Activated T-helper 1 cell treated with anti-CD3 and anti-CD28 coated beads, Interleukin-2, amount 50 U/mL, for 16 hours (primary cell): ENCODE results near the gene ZNF414.

ENCODE experiments used
- DNase-seq, 2 donors: peaks; one replicate each; pipeline ENCODE4 v3.0.0-alpha.2; 2020; ENCODE audit warnings: low read depth in 1 of 2, low spot score in 1 of 2

The ZNF414 gene

DNA sequence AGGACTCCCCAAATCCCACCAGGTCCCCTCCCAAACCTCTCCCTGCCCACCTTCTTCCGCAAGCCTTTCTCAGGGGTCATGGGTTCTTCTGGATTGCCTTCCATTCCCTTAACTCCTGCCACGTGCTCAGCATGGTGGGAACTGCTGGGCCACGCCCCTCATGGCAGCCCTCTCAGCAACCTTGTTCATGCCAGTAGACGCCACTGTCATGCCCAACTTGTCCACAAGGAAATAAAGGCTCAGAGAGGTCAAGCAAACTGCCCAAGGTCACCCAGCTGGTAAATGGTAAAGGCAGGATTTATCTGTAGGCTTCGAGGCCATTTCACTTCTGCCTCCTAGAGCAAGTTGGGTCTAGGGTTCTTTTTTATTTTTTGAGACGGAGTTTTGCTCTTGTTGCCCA is 22.4 kb downstream of the ZNF414 start:
- DNase-seq = no peak

DNA sequence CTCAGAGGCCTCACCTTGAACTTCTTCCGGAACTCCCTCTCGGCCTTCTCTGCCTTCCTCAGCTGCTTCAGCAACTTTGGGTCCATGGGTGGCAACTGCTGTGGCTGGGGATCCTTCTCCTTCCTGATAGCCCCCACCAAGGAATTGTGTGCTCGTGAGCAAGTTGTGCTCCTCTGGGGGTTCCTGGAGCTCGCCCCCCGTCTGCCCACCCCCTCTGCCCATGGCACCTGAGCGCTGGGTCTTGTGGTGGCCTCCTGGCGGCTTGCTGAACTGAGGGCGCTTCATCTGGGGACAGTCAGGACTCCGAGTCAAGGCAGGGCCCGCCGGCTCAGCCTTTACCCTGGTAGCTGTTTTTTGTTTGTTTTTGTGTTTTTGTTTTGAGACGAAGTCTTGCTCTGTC is 23.1 kb downstream of the ZNF414 start:
- no peak for DNase-seq

GRCh38 chr19:8490395-8490760 is 23.6 kb downstream of the ZNF414 start:
- DNase-seq = no peak

GRCh38 chr19:8489561-8490394 is 24.2 kb downstream of the ZNF414 start:
- DNase-seq = no peak

DNA sequence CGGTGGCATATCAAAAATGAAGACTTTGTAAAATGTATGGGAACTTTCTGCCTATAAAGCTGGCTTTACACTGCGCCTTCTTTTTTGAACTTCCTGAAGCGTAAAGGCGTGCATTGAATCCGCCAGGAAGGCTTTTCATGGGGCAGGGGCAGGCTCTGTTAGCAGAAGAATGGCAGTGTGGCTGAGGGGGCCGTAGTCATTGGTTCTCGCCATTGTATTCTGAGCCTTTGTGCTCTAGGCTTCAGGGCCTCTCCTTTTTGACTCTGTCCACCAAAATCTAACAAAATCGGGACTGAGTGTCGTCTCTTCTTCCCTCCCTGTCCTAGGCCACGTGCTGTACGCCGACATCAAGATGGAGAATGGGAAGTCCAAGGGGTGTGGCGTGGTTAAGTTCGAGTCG is 25.6 kb downstream of the ZNF414 start:
- DNase-seq = no peak

DNA sequence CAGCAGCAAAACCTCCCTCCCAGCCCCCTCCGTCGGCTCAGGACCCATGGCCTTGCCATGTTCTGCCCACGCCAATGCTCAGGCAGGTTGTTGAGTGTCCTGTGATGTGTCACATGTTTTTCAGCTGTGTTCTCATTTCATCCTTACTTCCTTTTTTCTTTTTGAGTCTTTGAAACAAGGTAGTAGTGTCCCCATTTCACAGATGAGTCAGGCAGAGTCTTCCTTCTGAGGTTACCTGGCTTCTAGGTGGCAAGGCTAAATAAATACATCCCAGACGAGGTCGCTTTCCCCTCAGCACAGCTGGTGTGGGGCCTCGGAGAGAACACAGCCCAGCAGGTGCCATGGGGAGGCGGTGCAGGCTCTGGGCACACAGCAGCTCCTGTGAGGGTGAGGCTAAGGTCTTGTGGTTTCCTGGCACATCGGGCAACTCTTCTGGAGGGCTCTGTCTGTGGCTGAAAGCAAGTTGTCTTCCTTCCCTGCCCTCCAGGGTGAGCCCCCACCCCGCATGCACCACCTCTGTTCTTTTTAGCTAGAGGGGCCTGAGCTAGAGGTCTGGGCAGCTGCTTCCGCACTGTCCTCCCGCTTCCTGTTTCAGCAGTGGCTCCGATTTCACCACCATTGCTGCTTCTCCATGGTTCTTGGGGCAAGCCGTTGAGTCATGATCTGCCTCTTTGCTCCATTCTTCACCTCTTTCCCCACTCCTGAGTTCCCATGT is 26.7 kb downstream of the ZNF414 start:
- peak; percentile 21 to 36 for DNase-seq

- no peak for DNase-seq
These were observed 27.3 kb downstream of the ZNF414 start for GRCh38 chr19:8486661-8487136.

DNA sequence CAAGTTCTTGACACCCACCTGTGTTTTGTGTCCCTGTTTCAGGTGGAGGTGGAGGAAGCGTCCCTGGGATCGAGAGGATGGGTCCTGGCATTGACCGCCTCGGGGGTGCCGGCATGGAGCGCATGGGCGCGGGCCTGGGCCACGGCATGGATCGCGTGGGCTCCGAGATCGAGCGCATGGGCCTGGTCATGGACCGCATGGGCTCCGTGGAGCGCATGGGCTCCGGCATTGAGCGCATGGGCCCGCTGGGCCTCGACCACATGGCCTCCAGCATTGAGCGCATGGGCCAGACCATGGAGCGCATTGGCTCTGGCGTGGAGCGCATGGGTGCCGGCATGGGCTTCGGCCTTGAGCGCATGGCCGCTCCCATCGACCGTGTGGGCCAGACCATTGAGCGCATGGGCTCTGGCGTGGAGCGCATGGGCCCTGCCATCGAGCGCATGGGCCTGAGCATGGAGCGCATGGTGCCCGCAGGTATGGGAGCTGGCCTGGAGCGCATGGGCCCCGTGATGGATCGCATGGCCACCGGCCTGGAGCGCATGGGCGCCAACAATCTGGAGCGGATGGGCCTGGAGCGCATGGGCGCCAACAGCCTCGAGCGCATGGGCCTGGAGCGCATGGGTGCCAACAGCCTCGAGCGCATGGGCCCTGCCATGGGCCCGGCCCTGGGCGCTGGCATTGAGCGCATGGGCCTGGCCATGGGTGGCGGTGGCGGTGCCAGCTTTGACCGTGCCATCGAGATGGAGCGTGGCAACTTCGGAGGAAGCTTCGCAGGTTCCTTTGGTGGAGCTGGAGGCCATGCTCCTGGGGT is 28.2 kb downstream of the ZNF414 start:
- no peak for DNase-seq

DNA sequence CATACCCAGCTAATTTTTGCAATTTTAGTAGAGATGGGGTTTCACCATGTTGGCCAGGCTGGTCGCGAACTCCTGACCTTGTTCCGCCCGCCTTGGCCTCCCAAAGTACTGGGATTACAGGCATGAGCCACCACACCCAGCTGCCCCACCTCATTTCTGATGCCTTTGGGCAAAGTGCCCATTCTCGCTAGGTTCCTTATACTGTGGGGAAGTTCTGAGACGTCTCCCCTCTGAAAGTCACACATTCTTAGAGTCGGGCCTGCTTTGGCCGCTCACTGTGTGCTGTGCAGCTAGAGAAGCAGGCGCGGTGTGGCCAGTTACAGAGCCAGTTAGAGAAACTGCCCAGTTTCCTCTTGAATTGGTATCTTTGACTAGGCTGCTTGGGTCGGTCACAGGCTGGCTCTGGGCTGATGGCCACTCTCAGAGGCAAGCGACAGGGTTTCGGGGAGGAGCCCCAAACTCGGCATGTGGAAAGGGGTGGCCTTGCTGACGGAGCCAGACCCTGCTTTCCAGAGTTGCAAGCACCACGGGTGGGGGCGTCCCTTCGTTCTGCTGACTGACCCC is 29.6 kb downstream of the ZNF414 start:
- no peak for DNase-seq

DNA sequence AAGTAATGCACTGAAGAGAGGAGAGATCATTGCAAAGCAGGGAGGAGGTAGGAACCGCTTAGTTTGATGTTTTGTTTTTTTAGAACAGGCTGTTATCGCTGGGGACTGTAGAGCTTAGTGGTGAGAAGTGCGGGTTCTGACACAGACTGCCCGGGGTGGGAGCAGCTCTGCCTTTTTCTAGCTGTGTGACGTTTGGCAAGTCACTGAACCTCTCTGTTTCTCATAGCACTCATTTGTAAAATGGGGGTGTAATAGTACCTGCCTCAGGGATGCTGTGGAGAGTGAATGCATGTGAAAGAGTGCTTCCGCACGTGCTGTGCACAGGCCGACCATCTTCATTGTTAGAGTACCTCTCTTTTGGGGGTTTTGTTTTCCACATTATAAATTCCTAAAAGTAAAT is 30.8 kb downstream of the ZNF414 start:
- no peak for DNase-seq

GRCh38 chr19:8482696-8483095 is 31.3 kb downstream of the ZNF414 start:
- DNase-seq = no peak

- no peak for DNase-seq
These were observed 32.4 kb downstream of the ZNF414 start for GRCh38 chr19:8481616-8482015.

DNA sequence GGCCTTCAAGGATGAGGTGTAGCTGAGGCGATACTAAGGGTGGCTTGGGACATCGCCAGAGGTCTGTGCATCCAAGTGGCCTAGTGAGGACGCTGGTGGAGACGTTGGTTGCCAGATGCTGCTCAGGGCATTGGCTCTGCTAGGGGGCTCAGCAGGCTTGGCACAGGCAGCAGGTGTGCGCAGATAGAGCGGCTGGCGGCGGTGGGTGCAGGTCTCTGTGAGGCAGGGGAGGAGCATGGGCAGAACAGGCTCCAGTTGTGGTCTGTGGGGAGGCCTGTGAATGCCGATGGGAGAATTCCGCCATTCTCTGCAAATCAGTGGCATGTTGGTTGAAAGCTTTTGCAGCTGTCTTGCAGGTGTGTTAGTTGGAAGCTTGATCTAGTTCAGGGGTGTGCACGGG is 32.8 kb downstream of the ZNF414 start:
- no peak for DNase-seq

DNA sequence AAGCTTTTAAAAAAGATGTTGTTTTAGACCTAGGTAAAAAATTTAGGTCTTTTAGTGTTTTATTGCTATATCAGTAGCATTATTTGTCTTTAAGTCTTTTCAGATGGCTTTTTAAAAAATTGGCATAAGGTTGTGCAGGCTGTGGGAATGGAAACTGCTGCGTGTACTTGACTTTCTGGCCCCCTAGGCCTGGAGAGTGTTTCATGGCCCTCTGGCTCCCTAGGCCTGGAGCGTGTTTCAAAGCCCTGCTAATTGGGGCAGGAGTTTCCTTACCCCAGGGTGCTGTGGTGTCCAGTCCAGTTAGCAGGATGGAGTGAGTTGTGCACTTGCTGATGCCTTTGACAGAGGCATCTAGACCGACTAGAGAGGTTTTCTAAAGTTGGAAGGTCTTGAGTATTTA is 35.4 kb downstream of the ZNF414 start:
- no peak for DNase-seq

DNA sequence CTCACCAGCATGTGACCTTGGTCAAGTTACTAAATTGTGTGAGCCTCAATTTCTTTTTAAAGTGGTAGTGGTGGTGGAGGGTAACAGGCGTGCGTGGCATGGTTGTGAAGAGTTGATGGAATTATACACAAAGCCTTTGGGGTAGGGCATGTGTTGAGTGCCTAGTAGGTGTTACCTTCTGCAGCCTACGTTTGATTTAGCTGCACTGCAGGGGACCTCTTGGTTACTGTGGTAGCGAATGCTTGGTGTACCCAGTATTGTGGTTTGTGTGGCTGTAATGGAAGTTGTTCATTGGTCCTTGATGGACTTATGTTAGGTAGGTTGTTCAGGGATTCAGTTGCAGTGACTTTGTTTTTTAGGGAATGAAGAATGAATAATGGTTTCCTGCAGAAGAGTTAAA is 36.1 kb downstream of the ZNF414 start:
- DNase-seq = no peak

DNA sequence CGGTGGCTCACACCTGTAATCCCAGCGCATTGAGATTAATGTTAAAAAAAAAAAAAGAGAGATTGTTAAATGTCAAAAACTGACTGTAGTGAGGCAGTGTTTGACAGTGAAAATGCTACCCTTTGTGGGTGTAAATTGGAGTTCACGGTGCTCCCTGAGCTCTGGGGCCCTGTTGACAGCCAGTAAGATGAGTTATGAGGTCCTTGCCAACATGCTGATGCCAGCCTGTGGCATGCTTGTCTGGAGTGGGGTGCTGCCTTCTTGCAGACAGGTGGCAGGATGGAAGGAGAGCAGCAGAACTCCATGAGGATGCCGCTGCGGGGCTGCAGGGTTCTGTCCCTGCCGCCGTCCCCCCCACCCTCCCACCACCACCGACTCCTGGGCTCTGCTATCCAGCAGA is 37.4 kb downstream of the ZNF414 start:
- DNase-seq = no peak

GRCh38 chr19:8475005-8475404 is 39.0 kb downstream of the ZNF414 start:
- no peak for DNase-seq

- no peak for DNase-seq
These were observed 40.1 kb downstream of the ZNF414 start for GRCh38 chr19:8473648-8474476.

- DNase-seq = no peak
These were observed 44.2 kb downstream of the ZNF414 start for GRCh38 chr19:8469613-8470368.
